Stimulated activated CD8-positive, alpha-beta memory T cell treated with anti-CD3 and anti-CD28 coated beads, Interleukin-12 subunit alpha, Interleukin-12 subunit beta, amount 100 ng/mL, for 24 hours (primary cell): ENCODE measurements around the gene CLDN7.

Experiments used
- DNase-seq: peaks from one replicate; pipeline ENCODE4 v3.0.0-alpha.2; 2020; ENCODE audit errors: extremely low read depth

CLDN7 gene, protein sequence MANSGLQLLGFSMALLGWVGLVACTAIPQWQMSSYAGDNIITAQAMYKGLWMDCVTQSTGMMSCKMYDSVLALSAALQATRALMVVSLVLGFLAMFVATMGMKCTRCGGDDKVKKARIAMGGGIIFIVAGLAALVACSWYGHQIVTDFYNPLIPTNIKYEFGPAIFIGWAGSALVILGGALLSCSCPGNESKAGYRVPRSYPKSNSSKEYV

GRCh38 chr17:7262192-7262934 is at the start of gene CLDN7:
Gene CLDN7 (minus strand): TSS chr17:7262478. CDS start chr17:7262043, 435 bp downstream.
- DNase-seq: no peak

DNA sequence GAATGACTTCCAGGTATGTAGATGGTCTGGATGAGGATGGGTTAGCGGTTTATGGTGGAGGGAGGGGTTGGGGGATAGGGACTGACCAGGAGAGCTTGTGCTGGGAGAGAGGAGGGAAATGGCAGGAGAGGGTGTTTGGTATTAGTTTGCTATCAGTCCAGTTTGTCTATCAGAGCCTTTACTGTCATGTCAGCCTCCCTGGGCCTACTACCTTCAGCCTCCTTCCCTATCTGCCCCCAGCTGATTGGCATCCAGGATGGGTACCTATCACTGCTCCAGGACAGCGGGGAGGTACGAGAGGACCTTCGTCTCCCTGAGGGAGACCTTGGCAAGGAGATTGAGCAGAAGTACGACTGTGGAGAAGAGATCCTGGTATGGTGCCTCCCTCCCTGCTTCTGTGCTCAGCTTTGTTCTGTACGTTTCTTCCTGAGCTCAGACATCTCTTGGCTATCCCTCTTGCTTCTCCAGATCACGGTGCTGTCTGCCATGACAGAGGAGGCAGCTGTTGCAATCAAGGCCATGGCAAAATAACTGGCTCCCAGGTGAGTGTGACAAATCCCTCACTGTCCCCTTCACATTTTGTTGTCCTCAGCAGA is 48.9 kb upstream of the CLDN7 start:
- no peak for DNase-seq

DNA sequence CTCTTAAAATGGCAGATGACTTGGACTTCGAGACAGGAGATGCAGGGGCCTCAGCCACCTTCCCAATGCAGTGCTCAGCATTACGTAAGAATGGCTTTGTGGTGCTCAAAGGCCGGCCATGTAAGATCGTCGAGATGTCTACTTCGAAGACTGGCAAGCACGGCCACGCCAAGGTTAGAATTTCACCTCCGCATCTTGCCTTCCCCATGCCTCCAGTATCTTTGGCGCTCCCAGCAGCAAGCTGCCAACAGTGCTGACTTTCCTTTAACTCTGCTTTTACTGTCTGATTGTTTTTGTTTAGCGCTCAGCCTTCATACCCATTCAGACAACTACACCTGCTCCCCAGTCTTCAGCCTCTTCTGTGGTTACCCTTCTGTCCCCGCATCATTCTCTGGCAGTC is 47.4 kb upstream of the CLDN7 start:
- DNase-seq: no peak

- DNase-seq: peak; percentile 51
Observed at GRCh38 chr17:7308625-7309433, 46.6 kb upstream of the CLDN7 start.

- DNase-seq: no peak
Observed at GRCh38 chr17:7307686-7308624, 45.7 kb upstream of the CLDN7 start.

DNA sequence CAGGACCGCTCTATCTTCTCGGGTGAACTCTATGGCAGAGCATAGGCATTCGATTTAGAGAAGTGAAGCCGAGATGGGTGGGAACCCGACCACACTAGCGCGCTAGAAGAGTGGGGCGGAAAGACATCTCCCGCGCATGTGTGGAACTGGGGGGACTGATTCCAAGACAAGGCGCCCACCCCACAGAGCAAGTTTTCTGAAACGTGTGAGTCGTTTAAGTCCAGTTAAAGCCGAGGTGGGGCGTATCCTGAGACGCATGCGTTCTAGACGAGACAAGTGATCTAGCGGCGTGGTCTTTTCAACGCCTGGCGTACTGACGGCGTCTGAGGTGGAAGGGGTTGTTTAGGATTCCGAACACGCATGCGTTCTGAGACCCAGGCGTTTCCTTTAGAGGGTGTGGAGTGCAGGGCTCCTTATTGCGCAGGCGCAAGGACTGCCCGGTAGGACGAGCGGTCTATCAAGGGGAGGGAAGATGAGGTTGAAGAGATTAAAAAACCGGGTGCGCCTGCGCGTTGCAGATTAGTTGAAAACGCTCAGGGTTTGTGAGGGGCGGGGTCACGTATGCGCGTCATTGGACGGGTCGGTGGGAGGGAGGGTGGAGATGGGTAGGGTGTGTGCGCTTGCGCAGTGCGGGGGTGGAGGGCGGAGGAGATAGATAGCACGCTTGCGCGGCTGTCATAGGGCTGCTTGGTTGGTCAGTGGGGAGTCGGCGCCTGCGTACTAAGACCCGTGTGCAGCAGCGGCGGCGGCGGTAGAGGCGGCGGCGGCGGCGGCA is 44.8 kb upstream of the CLDN7 start, which contains the start of gene EIF5A:
TSS of gene EIF5A (plus strand) at position 718 of the 775 bp plus-strand sequence. CDS start 2,008 bp downstream, outside the sequence.
- DNase-seq: peak; percentile 100

GRCh38 chr17:7304179-7304578 is 41.9 kb upstream of the CLDN7 start:
- DNase-seq: no peak

- DNase-seq: no peak
Observed at GRCh38 chr17:7296189-7296861, 34.0 kb upstream of the CLDN7 start.

DNA sequence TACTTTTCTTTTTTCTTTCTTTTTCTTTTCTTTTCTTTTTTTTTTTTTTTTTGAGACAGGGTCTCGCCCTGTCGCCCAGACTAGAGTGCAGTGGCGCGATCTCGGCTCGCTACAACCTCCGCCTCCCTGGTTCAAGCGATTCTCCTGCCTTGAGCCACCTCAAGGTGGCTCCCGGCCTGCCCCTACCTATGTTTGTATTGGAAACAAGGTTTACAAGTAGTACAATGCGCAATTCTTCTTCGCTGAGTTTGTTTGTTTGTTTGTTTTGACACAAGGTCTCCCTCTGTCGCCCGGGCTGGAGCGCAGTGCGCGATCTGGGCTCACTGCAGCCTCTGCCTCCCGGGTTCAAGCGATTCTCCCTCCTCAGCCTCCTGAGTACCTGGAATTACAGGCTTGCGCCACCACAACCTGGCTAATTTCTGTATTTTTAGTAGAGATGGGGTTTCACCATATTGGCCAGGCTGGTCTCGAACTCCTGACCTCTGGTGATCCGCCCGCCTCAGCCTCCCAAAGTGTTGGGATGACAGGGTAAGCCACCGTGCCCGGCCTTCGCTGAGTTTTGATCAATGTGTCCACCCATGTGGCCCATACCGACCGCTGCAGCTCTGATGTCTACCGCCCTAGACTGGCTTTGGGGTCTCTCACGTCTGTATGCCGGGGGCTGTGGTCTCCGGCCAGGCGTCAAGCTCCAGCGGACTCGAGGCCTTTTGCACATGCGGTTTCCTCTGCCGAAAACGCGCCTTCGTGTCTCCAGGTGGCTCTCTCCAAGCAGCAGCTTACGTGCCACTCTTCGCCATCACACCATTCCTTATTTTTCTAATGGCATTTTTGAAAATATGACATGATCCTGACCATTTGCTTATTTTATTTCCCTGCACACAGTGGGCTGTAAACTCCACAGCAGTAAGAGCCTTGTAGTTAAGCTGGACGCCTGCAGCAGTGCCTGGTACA is 33.2 kb upstream of the CLDN7 start:
- DNase-seq: no peak

- no peak for DNase-seq
Observed at GRCh38 chr17:7294614-7295153, 32.4 kb upstream of the CLDN7 start, which contains the start of gene YBX2. Gene YBX2 (minus strand): TSS chr17:7294639. CDS start chr17:7294500, 139 bp downstream.

DNA sequence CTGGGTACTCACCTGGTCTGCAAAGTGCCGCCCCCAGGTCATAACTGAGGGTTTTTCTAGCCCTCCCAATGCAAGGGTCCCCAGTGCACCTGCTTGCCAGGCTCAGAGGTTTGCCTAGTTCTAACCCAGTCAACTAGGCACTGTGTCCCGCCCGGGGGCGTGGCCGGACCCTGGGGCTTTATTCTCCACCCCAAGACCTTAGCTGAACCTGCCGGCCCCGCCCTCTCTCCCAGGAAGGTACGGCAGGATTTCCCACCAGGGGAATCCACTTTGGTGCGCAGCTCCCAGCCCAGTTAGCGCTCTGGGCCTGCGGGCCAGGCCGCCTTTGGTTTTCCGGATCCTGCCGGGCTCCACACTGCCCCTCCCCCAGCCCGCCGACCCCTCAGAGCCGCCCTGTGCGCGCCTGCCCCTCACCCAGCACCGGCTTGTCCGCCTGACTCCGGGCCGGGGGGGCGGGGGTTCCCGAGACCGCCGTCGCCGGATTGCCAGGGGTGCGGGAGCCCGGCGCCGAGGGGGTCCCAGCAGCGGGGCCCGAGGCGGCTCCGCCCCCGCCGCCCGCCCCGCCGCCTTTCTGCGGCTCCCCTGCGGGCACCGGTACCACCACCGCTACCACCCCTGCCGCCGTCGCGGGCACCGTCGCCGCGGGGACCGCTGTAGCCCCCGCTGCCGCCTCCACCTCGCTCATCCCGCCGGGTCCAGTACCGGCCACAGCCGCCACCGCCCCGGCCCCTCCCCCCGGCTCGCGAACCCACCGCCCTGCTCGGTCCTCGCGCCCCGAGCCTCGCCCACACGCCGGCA is 31.7 kb upstream of the CLDN7 start:
- DNase-seq: no peak

GRCh38 chr17:7293159-7293558 is 30.9 kb upstream of the CLDN7 start:
- no peak for DNase-seq

DNA sequence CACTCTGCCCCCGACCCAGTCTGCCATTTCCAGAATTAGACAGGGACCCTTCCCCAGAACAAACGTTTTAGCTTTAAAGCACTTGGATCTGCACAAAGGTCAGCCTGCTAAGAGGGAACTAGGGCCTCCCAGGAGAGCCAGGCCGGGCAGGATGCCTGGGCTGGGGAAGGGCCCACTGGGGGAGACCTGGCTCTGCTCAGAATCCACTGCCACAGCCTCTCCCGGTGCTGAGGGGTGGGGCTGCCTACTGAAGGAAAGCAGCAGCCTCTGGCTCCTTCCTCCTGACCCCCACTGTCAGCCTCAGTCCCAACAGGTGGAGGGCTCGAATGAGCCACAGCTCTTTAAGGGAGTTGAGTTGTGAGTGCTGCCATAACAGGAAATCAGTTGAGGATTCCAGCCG is 30.5 kb upstream of the CLDN7 start:
- DNase-seq: no peak

DNA sequence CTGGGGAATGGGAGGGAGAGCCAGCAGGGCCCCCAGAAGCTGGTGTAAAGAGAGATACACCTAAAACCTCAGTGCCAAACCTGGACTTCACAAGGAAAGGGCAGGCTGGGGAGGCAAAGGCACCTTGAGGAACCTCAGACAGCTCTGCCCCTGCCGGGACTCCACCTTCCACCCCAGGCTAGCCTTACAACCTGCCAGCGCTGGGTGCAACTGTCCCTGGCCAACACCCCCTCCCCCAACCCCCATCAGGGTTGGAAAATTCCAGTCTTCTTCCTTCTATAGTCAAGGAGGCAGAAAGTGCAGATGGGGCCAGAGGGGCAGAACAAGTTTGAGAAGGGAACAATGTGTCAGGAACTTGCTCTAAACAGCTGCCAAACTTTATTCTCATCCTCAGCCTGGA is 29.9 kb upstream of the CLDN7 start:
- no peak for DNase-seq

DNA sequence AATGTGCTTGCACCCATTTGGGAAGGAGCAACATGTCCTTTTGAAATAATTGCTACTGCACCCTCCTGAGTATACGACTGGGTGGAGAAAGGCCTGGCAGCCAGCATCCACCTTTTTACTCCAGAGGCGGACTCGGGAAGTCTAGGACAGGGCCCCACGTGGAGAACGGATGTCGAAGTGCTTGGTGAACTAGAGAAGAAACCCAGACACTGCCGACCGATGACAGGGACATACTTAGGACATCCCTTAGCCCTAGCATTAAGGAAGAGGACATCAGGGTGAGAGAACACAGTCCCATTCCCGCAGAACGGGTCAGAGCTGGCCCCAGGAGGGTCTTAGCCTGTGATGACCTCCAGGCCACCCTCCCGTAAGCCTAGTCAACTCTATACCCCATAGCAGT is 28.4 kb upstream of the CLDN7 start:
- DNase-seq: no peak

GRCh38 chr17:7290166-7290565 is 27.9 kb upstream of the CLDN7 start:
- DNase-seq: no peak
